ENCODE results near the gene TMBIM6. TPM values are rescaled to one million over a fixed set of nuclear protein-coding genes. Genes with fewer than 3 reads are reported as not detected.
A peak's percentile ranks its signal among the peaks of the same experiment; 100 is the strongest.
"Not testable (repeated sequence)": the region's sequence is repeated elsewhere in the genome, so short reads cannot be mapped to it uniquely, and the experiment has no call there.

Gene TMBIM6
- total RNA-seq, 8 experiments from 2014 or later: 205 to 533 (median 229) TPM

- H3K4me3 ChIP-seq; in situ Hi-C loops (cut with MboI; ENCODE audit: low pct_unique_long_range_greater_than_20kb in 2 of 9, low sequenced_read_pairs in 9 of 9, unreplicated experiment in 9 of 9); H3K27ac ChIP-seq; ATAC-seq (replicated peaks in 6 of 8): not testable (repeated sequence)
- WGBS, 10 experiments: 20 to 80% (median 63%) methylated on average over 1 to 2 of the region's 5 CpGs; no CpG with 5 or more reads in 6 of the 10 experiments
- peaks cover 7 to 12% of the 10 kb centered on the region in 2 donors for H3K4me1 ChIP-seq (replicated peaks in 1 of 2)
Observed at GRCh38 chr12:49738721-49739120, 2.6 kb upstream of the TMBIM6 start.

- H3K4me1 ChIP-seq (replicated peaks in 1 of 2): peaks cover 7 to 22% of the 10 kb centered on the region in 2 donors
- ATAC-seq (replicated peaks in 6 of 8); H3K27ac ChIP-seq; H3K4me3 ChIP-seq; in situ Hi-C loops (cut with MboI; ENCODE audit: low pct_unique_long_range_greater_than_20kb in 2 of 9, low sequenced_read_pairs in 9 of 9, unreplicated experiment in 9 of 9): not testable (repeated sequence)
- whole genome bisulfite sequencing, 10 experiments: 91 to 100% (median 95%) methylated on average over 3 to 11 of the region's 12 CpGs; no CpG with 5 or more reads in 4 of the 10 experiments
Observed at GRCh38 chr12:49740277-49740676, 1.1 kb upstream of the TMBIM6 start.

GRCh38 chr12:49741882-49742620 is 694 bp downstream of the TMBIM6 start:
- peak; percentile 59 to 69 (median 64) for ATAC-seq (replicated peaks in 6 of 8)
- WGBS, 10 experiments: 0 to 7% (median 0%) methylated on average over 2 to 11 of the region's 35 CpGs; no CpG with 5 or more reads in 3 of the 10 experiments
- peaks cover 7 to 22% of the 10 kb centered on the region in 2 donors for H3K4me1 ChIP-seq (replicated peaks in 1 of 2)
- peak overlapping the region; percentile 69 to 88 (median 72) for H3K4me3 ChIP-seq
- H3K27ac ChIP-seq: peak overlapping the region; percentile 95
- in situ Hi-C loops (cut with MboI; ENCODE audit: low pct_unique_long_range_greater_than_20kb in 2 of 9, low sequenced_read_pairs in 9 of 9, unreplicated experiment in 9 of 9): no loop called here

GRCh38 chr12:49744363-49744885 is 3.1 kb downstream of the TMBIM6 start:
- H3K4me3 ChIP-seq: no peak overlapping the region
- no peak overlapping the region for H3K27ac ChIP-seq
- peaks cover 7 to 22% of the 10 kb centered on the region in 2 donors for H3K4me1 ChIP-seq (replicated peaks in 1 of 2)
- ATAC-seq (replicated peaks in 6 of 8): no peak
- WGBS, 10 experiments: 17 to 95% (median 72%) methylated on average over 1 to 3 of the region's 3 CpGs; no CpG with 5 or more reads in 2 of the 10 experiments
- in situ Hi-C loops (cut with MboI; ENCODE audit: low pct_unique_long_range_greater_than_20kb in 2 of 9, low sequenced_read_pairs in 9 of 9, unreplicated experiment in 9 of 9): no loop called here

GRCh38 chr12:49748306-49748705 is 6.9 kb downstream of the TMBIM6 start:
- Histone ChIP-seq H3K27ac (no peak overlapping the region), H3K4me1 (replicated peaks in 1 of 2) (peaks cover 12 to 27% of the 10 kb centered on the region in 2 donors), H3K4me3 (no peak overlapping the region)
- 30 to 100% (median 60%) methylated on average over 1 of the region's 1 CpG; no CpG with 5 or more reads in 2 of the 10 experiments for WGBS, 10 experiments
- in situ Hi-C loops (cut with MboI; ENCODE audit: low pct_unique_long_range_greater_than_20kb in 2 of 9, low sequenced_read_pairs in 9 of 9, unreplicated experiment in 9 of 9): no loop called here
- peak in 2 of 8 experiments; percentile 14 to 22 for ATAC-seq (replicated peaks in 6 of 8)

- in situ Hi-C loops (cut with MboI; ENCODE audit: low pct_unique_long_range_greater_than_20kb in 2 of 9, low sequenced_read_pairs in 9 of 9, unreplicated experiment in 9 of 9): no loop called here
- Histone ChIP-seq H3K27ac (no peak overlapping the region), H3K4me1 (replicated peaks in 1 of 2) (peaks cover 12 to 22% of the 10 kb centered on the region in 2 donors), H3K4me3 (no peak overlapping the region)
- 63 to 100% (median 95%) methylated on average over 1 to 3 of the region's 3 CpGs; no CpG with 5 or more reads in 1 of the 10 experiments for WGBS, 10 experiments
- ATAC-seq (replicated peaks in 6 of 8): no peak
Observed at GRCh38 chr12:49748800-49749199, 7.4 kb downstream of the TMBIM6 start.

- in situ Hi-C loops (cut with MboI; ENCODE audit: low pct_unique_long_range_greater_than_20kb in 2 of 9, low sequenced_read_pairs in 9 of 9, unreplicated experiment in 9 of 9): no loop called here
- 30 to 100% (median 70%) methylated on average over 1 to 7 of the region's 8 CpGs for WGBS, 10 experiments
- ATAC-seq (replicated peaks in 6 of 8): peak; percentile 53 to 93 (median 70)
- Histone ChIP-seq H3K27ac (peak overlapping the region in 1 of 2 donors; percentile 50), H3K4me3 (peak overlapping the region in 2 of 5 donors; percentile 13 to 19), H3K4me1 (replicated peaks in 1 of 2) (peaks cover 12 to 13% of the 10 kb centered on the region in 2 donors)
Observed at GRCh38 chr12:49750027-49750995, 9.0 kb downstream of the TMBIM6 start.

GRCh38 chr12:49750996-49751393 is 9.6 kb downstream of the TMBIM6 start:
- in situ Hi-C loops (cut with MboI; ENCODE audit: low pct_unique_long_range_greater_than_20kb in 2 of 9, low sequenced_read_pairs in 9 of 9, unreplicated experiment in 9 of 9): no loop called here
- Histone ChIP-seq H3K27ac (peak overlapping the region in 1 of 2 donors; percentile 50), H3K4me3 (peak overlapping the region in 2 of 5 donors; percentile 13 to 19), H3K4me1 (replicated peaks in 1 of 2) (peaks cover 12 to 13% of the 10 kb centered on the region in 2 donors)
- ATAC-seq (replicated peaks in 6 of 8): no peak
- 0 to 100% (median 88%) methylated on average over 1 of the region's 1 CpG; no CpG with 5 or more reads in 2 of the 10 experiments for WGBS, 10 experiments

- no peak overlapping the region for H3K4me3 ChIP-seq
- no peaks in the 10 kb centered on the region for H3K4me1 ChIP-seq (replicated peaks in 1 of 2)
- no peak for ATAC-seq (replicated peaks in 6 of 8)
- WGBS, 10 experiments: 95 to 100% (median 100%) methylated on average over 1 to 4 of the region's 4 CpGs
- no peak overlapping the region for H3K27ac ChIP-seq
- in situ Hi-C loops (cut with MboI; ENCODE audit: low pct_unique_long_range_greater_than_20kb in 2 of 9, low sequenced_read_pairs in 9 of 9, unreplicated experiment in 9 of 9): no loop called here
Observed at GRCh38 chr12:49761677-49762467, 20.5 kb downstream of the TMBIM6 start.

- no peaks in the 10 kb centered on the region for H3K4me1 ChIP-seq (replicated peaks in 1 of 2)
- in situ Hi-C loops (cut with MboI; ENCODE audit: low pct_unique_long_range_greater_than_20kb in 2 of 9, low sequenced_read_pairs in 9 of 9, unreplicated experiment in 9 of 9): no loop called here
- 83 to 100% (median 90%) methylated on average over 2 to 5 of the region's 5 CpGs; no CpG with 5 or more reads in 3 of the 10 experiments for WGBS, 10 experiments
- no peak overlapping the region for H3K27ac ChIP-seq
- ATAC-seq (replicated peaks in 6 of 8): no peak
- no peak overlapping the region for H3K4me3 ChIP-seq
Observed at GRCh38 chr12:49762468-49762847, 21.1 kb downstream of the TMBIM6 start.

- in situ Hi-C loops (cut with MboI; ENCODE audit: low pct_unique_long_range_greater_than_20kb in 2 of 9, low sequenced_read_pairs in 9 of 9, unreplicated experiment in 9 of 9): no loop called here
Observed at GRCh38 chr12:49763006-49763591, 21.7 kb downstream of the TMBIM6 start.

GRCh38 chr12:49764126-49764525 is 22.8 kb downstream of the TMBIM6 start:
- WGBS, 10 experiments: 80 to 100% (median 100%) methylated on average over 1 to 3 of the region's 3 CpGs; no CpG with 5 or more reads in 5 of the 10 experiments
- no peak overlapping the region for H3K4me3 ChIP-seq
- ATAC-seq (replicated peaks in 6 of 8): no peak
- no peaks in the 10 kb centered on the region for H3K4me1 ChIP-seq (replicated peaks in 1 of 2)
- H3K27ac ChIP-seq: no peak overlapping the region
- in situ Hi-C loops (cut with MboI; ENCODE audit: low pct_unique_long_range_greater_than_20kb in 2 of 9, low sequenced_read_pairs in 9 of 9, unreplicated experiment in 9 of 9): no loop called here

More at GRCh38 chr12:49763006-49763591, 21.7 kb downstream of the TMBIM6 start:
- ATAC-seq (replicated peaks in 6 of 8): peak; percentile 43 to 70 (median 54)
- Histone ChIP-seq H3K4me3 (no peak overlapping the region), H3K4me1 (replicated peaks in 1 of 2) (no peaks in the 10 kb centered on the region), H3K27ac (no peak overlapping the region)
- 18 to 49% (median 24%) methylated on average over 2 to 7 of the region's 8 CpGs; no CpG with 5 or more reads in 2 of the 10 experiments for WGBS, 10 experiments

All from motor neuron (in vitro differentiated cells).